GM12873 (cell line): ENCODE measurements around the gene NEAT1.

Source experiments
- CTCF ChIP-seq: IDR thresholded peaks from 2 replicates; pipeline ENCODE4 v1.5.1; 2012; ENCODE audit warnings: low read depth, mild to moderate bottlenecking, moderate library complexity, low read length, control low read depth; ENCODE audit not compliant: insufficient read depth; ENCODE audit errors: missing control alignments

NEAT1 gene

GRCh38 chr11:65493367-65494176 is 71.0 kb downstream of the NEAT1 start:
- TF ChIP-seq CTCF: no peak
